Spleen (tissue), 11 donors: ENCODE results near the gene SYPL2. TPM values are rescaled to one million over a fixed set of nuclear protein-coding genes. Genes with fewer than 3 reads are reported as not detected.

Source experiments
- DNase-seq: peaks from one replicate; pipeline ENCODE4 v3.0.0-alpha.2; 2020
- H3K27ac ChIP-seq, 8 donors: fragments of 200-600 bp; sonication (generic) in 7 of 8; 1 replicate in 4 of 8; 2 replicates in 4 of 8; pipeline versions ENCODE4 v1.5.0 to v1.8.0; 2016 to 2021; ENCODE audit warnings: inconsistent platforms in 4 of 8, mild to moderate bottlenecking in 4 of 8, moderate library complexity in 1 of 8
- H3K27me3 ChIP-seq, 7 donors: fragments of 200-600 bp; sonication (generic) in 6 of 7; replicated peaks in 1 of 7; 1 replicate in 4 of 7; 2 replicates in 3 of 7; pipeline versions ENCODE4 v1.5.0 to v1.8.0; 2016 to 2021; ENCODE audit warnings: inconsistent platforms in 3 of 7, mild to moderate bottlenecking in 1 of 7
- H3K36me3 ChIP-seq, 6 donors: fragments of 200-600 bp; sonication (generic) in 5 of 6; 1 replicate in 4 of 6; 2 replicates in 2 of 6; pipeline versions ENCODE4 v1.5.0 to v1.8.0; 2016 to 2021; ENCODE audit warnings: inconsistent platforms in 2 of 6
- H3K4me1 ChIP-seq, 6 donors: fragments of 200-600 bp; sonication (generic) in 5 of 6; 1 replicate in 3 of 6; 2 replicates in 3 of 6; pipeline versions ENCODE4 v1.5.0 to v1.8.0; 2016 to 2021; ENCODE audit warnings: inconsistent platforms in 3 of 6
- H3K4me3 ChIP-seq, 8 donors: fragments of 200-600 bp; sonication (generic) in 7 of 8; 1 replicate in 4 of 8; 2 replicates in 4 of 8; pipeline versions ENCODE4 v1.5.0 to v1.8.0; 2016 to 2021; ENCODE audit warnings: inconsistent platforms in 4 of 8, mild to moderate bottlenecking in 4 of 8, moderate library complexity in 2 of 8
- H3K9me3 ChIP-seq, 8 donors: fragments of 200-600 bp; sonication (generic) in 7 of 8; 1 replicate in 4 of 8; 2 replicates in 4 of 8; pipeline versions ENCODE4 v1.5.0 to v1.8.0; 2016 to 2021; ENCODE audit warnings: inconsistent platforms in 4 of 8
- POLR2A ChIP-seq, 3 donors: fragments of 450-650 bp; IDR thresholded peaks; one replicate each; pipeline ENCODE4 v1.5.1; 2017; ENCODE audit warnings: antibody characterized with exemption in 3 of 3, mild to moderate bottlenecking in 1 of 3
- POLR2AphosphoS5 ChIP-seq, 3 donors: sonication (generic); formaldehyde crosslinking; IDR thresholded peaks; one replicate each; pipeline ENCODE4 v1.5.1; 2017; ENCODE audit warnings: antibody characterized with exemption in 3 of 3
- WGBS, 5 donors: extraction: QIAGEN DNeasy Blood & Tissue Kit in 3 of 5; methylation state at CpG; one replicate each; pipeline versions ENCODE4 v1.1.5 to v1.1.7; 2013 to 2018; 5-methylcytosine and 5-hydroxymethylcytosine counted together
- intact Hi-C: fragments of 100-400 bp; cut with DNase I; formaldehyde crosslinking; loops from one replicate; pipeline ENCODE4 v1.15.0; 2023; ENCODE audit warnings: low total_unique reads
- polyA plus RNA-seq, 3 donors: library from polyadenylated mRNA; stranded (reverse); fragments of 200-250 nt; gene quantifications; one replicate each; pipeline ENCODE4 v1.2.1, GENCODE V29; 2013
- total RNA-seq, 7 donors: library from RNA; depleted of rRNA in 3 of 7; stranded (reverse); fragments of >200 nt in 3 of 7; fragmentation: NEBNext Ultra II Directional in 4 of 7; extraction: Animal tissue kit (Norgen Biotek cat#: 25700) in 4 of 7; gene quantifications; one replicate each; pipeline versions ENCODE4 v1.1.0 to v1.2.1, GENCODE V29; 2016 to 2021
- TF ChIP-seq, protein P1 (sequence below), 11 experiments: fragments of 200-600 bp in 7 of 11; fragments of 450-650 bp in 4 of 11; sonication (generic) in 4 of 11; IDR thresholded peaks in 8 of 11; conservative IDR thresholded peaks in 3 of 11; 1 replicate in 7 of 11; 2 replicates in 4 of 11; pipeline versions ENCODE4 v1.4.0 to v1.8.0; 2016 to 2021; ENCODE audit warnings: antibody characterized with exemption in 11 of 11, inconsistent platforms in 4 of 11, mild to moderate bottlenecking in 1 of 11
- donor health status: healthy with polysubstance abuse.
- donor health status: DM: no; HTN: no; CAD: no; lungs with moderate emphysema.
- donor health status: DM: no; HTN: no; CAD: no.
- donor health status: Bipolar disorder and iron deficiency.
- donor health status: healthy.
- donor health status: DM: no; HTN: no; CAD: no.
- donor health status: DM: yes; HTN: yes; CAD: no.

Gene SYPL2
- total and polyA plus RNA-seq, 10 donors = 0.26 to 2.5 (median 0.97) TPM

DNA sequence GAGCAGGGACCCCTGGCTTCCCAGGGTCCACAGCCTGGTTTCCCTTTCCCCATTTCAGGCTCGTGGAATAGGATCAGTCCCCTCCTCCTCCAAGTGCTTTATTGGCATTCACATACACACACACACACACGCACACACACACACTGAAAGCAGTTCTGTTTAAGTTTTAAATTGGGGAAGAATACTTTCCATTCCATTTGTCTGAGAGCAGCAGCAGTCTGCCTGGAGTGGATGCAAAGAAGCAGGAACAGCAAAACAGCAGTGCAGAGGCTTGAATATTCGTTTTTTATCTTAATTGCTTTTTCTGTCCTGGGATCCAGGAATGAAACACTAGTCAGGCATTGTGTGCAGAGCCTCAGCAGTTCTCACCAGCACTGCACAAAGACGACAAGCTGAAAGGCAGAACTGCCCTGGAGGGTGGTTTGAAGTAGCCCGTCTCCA, 34.6 kb downstream of the SYPL2 start:
- Histone ChIP-seq H3K27me3 (no peaks in the 10 kb centered on the region), H3K36me3 (peaks cover 0 to 67% (median 27%) of the 10 kb centered on the region in 6 donors), H3K9me3 (no peaks in the 10 kb centered on the region), H3K4me1 (peaks cover 3 to 88% (median 67%) of the 10 kb centered on the region in 6 donors), H3K27ac (peak overlapping the region in 5 of 8 donors; percentile 36 to 82 (median 55)), H3K4me3 (no peak overlapping the region)
- intact Hi-C loops = no loop called here
- 54 to 71% (median 59%) methylated on average over 5 of the region's 5 CpGs for WGBS, 5 donors
- DNase-seq = no peak
- TF ChIP-seq POLR2AphosphoS5 (IDR thresholded peaks at IDR 0.05) = no peak
- TF ChIP-seq, protein P1, sequence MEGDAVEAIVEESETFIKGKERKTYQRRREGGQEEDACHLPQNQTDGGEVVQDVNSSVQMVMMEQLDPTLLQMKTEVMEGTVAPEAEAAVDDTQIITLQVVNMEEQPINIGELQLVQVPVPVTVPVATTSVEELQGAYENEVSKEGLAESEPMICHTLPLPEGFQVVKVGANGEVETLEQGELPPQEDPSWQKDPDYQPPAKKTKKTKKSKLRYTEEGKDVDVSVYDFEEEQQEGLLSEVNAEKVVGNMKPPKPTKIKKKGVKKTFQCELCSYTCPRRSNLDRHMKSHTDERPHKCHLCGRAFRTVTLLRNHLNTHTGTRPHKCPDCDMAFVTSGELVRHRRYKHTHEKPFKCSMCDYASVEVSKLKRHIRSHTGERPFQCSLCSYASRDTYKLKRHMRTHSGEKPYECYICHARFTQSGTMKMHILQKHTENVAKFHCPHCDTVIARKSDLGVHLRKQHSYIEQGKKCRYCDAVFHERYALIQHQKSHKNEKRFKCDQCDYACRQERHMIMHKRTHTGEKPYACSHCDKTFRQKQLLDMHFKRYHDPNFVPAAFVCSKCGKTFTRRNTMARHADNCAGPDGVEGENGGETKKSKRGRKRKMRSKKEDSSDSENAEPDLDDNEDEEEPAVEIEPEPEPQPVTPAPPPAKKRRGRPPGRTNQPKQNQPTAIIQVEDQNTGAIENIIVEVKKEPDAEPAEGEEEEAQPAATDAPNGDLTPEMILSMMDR (IDR thresholded peaks at IDR 0.05 in 8 of 11, conservative IDR thresholded peaks at IDR 0.05 in 3 of 11) = no peak
- no peak for TF ChIP-seq POLR2A (IDR thresholded peaks at IDR 0.05)

DNA sequence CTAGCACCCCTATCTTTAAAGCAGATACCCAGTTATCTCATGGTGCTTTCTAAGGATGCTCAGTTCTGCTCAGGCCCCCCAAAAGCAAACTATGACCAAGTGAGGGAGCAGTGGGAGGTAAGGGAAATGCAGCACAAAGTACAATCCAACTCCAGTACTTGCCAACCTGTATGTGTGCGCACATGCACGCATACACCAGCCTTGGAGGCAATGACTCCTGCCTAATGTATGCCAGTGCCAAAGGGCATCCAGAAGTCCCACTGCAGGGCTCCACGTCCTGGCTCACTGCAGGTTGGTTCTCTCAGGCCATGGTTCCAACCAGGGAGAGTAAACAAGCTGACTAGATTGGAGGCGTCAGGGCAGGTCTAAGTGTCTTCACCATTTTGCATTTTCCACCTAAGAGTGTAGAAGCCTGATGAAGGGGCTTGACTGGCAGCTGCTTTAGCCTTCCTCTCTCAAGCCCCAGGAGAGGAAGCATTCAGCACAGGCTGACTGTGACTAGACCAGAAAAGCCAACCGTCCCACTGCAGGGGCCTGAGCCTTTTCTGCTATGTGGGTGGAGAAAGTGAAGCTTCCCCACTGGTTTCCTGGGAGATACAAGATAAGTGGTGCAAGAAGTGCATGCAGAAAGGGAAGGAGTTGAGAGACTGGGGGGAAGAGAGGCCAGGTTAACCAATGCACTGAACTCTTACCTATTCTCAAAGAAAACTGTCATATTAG, 35.5 kb downstream of the SYPL2 start:
- Histone ChIP-seq H3K27ac (peak overlapping the region in 6 of 8 donors; percentile 35 to 82 (median 55)), H3K4me1 (peaks cover 3 to 80% (median 60%) of the 10 kb centered on the region in 6 donors), H3K4me3 (peak overlapping the region in 1 of 8 donors; percentile 22), H3K27me3 (no peaks in the 10 kb centered on the region), H3K36me3 (peaks cover 0 to 59% (median 19%) of the 10 kb centered on the region in 6 donors), H3K9me3 (no peaks in the 10 kb centered on the region)
- 60 to 71% (median 67%) methylated on average over 5 of the region's 5 CpGs for WGBS, 5 donors
- TF ChIP-seq POLR2A (IDR thresholded peaks at IDR 0.05) (no peak), POLR2AphosphoS5 (IDR thresholded peaks at IDR 0.05) (no peak)
- TF ChIP-seq, protein P1 (IDR thresholded peaks at IDR 0.05 in 8 of 11, conservative IDR thresholded peaks at IDR 0.05 in 3 of 11) = no peak
- no peak for DNase-seq
- intact Hi-C loops = no loop called here

DNA sequence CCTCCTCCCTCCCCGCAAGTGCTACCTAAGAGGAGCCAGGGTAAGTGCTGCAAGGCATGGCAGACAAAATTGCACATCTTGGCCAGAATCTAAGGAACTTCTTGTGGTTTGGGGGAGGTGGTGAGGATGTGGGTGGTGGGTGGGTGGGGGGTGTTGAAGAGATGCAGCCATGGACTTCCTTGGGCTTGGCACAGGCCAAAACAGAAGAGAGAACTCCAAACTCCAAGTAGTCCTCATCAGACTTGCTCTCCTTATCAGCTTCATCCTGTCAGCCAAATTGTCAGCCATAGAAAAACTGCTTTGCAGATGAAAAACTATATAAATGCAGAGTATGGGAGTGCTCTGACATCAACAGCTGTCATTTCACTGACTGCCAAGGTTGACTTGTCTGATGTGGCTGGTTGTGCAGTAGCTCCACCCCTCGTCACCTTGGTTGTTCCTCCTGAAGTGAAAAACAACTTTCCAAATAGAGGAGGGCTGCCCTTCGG, 36.1 kb downstream of the SYPL2 start:
- 50 to 63% (median 54%) methylated on average over 3 of the region's 3 CpGs for WGBS, 5 donors
- TF ChIP-seq POLR2AphosphoS5 (IDR thresholded peaks at IDR 0.05) (peak in 1 of 3 donors; percentile 3), POLR2A (IDR thresholded peaks at IDR 0.05) (no peak)
- Histone ChIP-seq H3K4me3 (peak overlapping the region in 1 of 8 donors; percentile 22), H3K27ac (peak overlapping the region; percentile 14 to 82 (median 50)), H3K36me3 (peaks cover 0 to 53% (median 13%) of the 10 kb centered on the region in 6 donors), H3K27me3 (no peaks in the 10 kb centered on the region), H3K4me1 (peaks cover 3 to 74% (median 54%) of the 10 kb centered on the region in 6 donors), H3K9me3 (no peaks in the 10 kb centered on the region)
- intact Hi-C loops = no loop called here
- DNase-seq = no peak

DNA sequence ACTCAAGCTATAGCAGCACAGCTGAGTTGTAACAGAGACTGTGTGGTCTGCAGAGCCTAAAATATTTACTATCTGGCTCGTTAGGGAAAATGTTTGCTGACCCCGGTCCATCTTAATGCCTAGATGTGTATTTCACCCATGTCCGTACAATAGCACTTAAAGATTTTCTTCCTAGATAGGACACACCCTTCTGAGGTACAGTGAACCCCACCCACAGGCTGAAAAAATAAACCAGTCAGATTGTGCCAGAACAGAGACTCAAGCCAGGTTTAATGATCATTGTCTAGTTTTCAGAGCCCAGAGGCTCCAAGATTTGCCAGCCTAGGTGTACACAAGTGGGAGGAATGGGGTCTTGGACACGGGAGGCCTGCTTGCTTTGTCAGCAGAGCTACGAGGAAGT, 37.6 kb downstream of the SYPL2 start:
- no peak for DNase-seq
- Histone ChIP-seq H3K36me3 (peaks cover 0 to 38% (median 2%) of the 10 kb centered on the region in 6 donors), H3K9me3 (no peaks in the 10 kb centered on the region), H3K4me1 (peaks cover 5 to 67% (median 49%) of the 10 kb centered on the region in 6 donors), H3K4me3 (no peak overlapping the region), H3K27ac (peak overlapping the region in 5 of 8 donors; percentile 7 to 82 (median 46)), H3K27me3 (peaks cover 0 to 6% (median 0%) of the 10 kb centered on the region in 7 donors)
- TF ChIP-seq POLR2A (IDR thresholded peaks at IDR 0.05) = no peak
- TF ChIP-seq, protein P1 (IDR thresholded peaks at IDR 0.05 in 8 of 11, conservative IDR thresholded peaks at IDR 0.05 in 3 of 11) = no peak
- TF ChIP-seq POLR2AphosphoS5 (IDR thresholded peaks at IDR 0.05) = no peak
- WGBS, 5 donors = 63 to 80% (median 67%) methylated on average over 5 of the region's 5 CpGs
- intact Hi-C loops = no loop called here
